ENCODE data around the gene KRTAP3-1.

The KRTAP3-1 gene

DNA sequence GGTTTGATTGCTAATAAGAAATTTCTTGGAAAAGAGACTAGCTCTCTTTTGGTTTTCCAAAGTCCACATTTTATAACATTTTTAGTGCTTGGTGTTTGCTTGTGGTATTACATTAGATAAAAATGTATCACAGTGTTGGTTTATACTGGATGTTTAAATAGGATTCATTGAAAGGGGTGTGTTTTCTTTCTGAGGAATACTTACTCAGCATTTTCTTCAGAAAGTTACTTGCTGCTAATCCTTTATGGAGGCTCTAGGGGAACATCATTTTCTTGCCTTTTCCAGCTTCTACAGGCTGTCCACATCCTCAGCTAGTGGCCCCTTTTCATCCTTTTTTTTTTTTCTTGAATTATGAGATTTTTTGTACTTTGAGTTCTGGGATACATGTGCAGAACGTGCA is 41.3 kb downstream of the KRTAP3-1 start:
- no peaks in the 10 kb centered on the region for H3K4me1 ChIP-seq (ENCODE audit: insufficient read depth, low read length)
- no peaks in the 10 kb centered on the region for H3K36me3 ChIP-seq (ENCODE audit: insufficient read depth, low read depth, low read length)
- H3K9me3 ChIP-seq (ENCODE audit: insufficient read depth, low read depth, low read length): no peaks in the 10 kb centered on the region
- H3K4me3 ChIP-seq (ENCODE audit: low read length): no peak overlapping the region
- no peak overlapping the region for H3K9ac ChIP-seq (ENCODE audit: low read depth, low read length)
- no peaks in the 10 kb centered on the region for H3K27me3 ChIP-seq (ENCODE audit: insufficient read depth, low read length)
- H3K27ac ChIP-seq (ENCODE audit: low read length): no peak overlapping the region

DNA sequence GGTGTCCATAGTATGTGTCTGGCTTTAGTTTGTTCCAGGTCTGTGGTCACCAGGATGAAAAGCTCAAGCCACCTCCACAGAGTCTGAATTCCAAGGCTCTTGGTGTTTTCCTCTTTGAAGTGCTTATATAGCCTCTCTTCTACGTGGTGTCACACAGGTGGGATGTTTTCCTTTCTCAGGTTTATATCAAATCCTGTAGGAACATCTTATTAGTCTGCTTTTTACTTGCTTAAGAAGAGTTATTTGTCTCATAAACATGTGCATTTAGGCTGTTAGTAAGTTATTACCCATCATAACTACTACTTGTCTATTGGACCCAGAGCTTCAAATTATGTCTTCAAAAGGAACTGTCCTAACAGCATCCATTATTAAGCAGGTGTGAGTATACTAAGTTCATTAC is 42.1 kb downstream of the KRTAP3-1 start, which contains the start of gene KRT39:
KRT39 (minus strand) TSS at position 101 of the 400 bp plus-strand sequence; CDS start at position 9, 92 bp downstream.
- no peaks in the 10 kb centered on the region for H3K4me1 ChIP-seq (ENCODE audit: insufficient read depth, low read length)
- no peaks in the 10 kb centered on the region for H3K9me3 ChIP-seq (ENCODE audit: insufficient read depth, low read depth, low read length)
- H3K36me3 ChIP-seq (ENCODE audit: insufficient read depth, low read depth, low read length): no peaks in the 10 kb centered on the region
- H3K4me3 ChIP-seq (ENCODE audit: low read length): no peak within 1 kb of the TSS
- no peaks in the 10 kb centered on the region for H3K27me3 ChIP-seq (ENCODE audit: insufficient read depth, low read length)
- no peak within 1 kb of the TSS for H3K27ac ChIP-seq (ENCODE audit: low read length)
- H3K9ac ChIP-seq (ENCODE audit: low read depth, low read length): no peak within 1 kb of the TSS

DNA sequence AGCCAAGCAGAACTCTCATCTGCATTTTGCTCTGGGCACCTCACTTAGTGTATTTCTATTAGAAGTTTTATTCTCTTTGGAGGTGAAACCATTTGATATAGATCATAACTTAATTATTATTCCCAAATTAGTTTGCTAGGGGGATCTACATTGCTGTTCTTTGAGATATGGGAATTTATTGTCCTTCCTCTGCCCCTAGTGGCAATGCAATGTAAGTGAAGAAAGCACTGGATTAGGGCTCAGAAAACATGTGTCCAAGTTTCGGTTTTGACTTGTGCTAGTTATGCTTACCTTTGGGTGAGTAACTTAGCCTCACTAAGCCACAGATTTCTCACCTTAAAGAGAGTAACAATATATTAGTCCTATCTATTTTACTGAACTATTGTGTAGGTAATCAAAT is 45.1 kb downstream of the KRTAP3-1 start:
- Histone ChIP-seq H3K27me3 (ENCODE audit: insufficient read depth, low read length) (no peaks in the 10 kb centered on the region), H3K9me3 (ENCODE audit: insufficient read depth, low read depth, low read length) (no peaks in the 10 kb centered on the region), H3K4me1 (ENCODE audit: insufficient read depth, low read length) (no peaks in the 10 kb centered on the region), H3K27ac (ENCODE audit: low read length) (no peak overlapping the region), H3K4me3 (ENCODE audit: low read length) (no peak overlapping the region), H3K36me3 (ENCODE audit: insufficient read depth, low read depth, low read length) (no peaks in the 10 kb centered on the region), H3K9ac (ENCODE audit: low read depth, low read length) (no peak overlapping the region)

DNA sequence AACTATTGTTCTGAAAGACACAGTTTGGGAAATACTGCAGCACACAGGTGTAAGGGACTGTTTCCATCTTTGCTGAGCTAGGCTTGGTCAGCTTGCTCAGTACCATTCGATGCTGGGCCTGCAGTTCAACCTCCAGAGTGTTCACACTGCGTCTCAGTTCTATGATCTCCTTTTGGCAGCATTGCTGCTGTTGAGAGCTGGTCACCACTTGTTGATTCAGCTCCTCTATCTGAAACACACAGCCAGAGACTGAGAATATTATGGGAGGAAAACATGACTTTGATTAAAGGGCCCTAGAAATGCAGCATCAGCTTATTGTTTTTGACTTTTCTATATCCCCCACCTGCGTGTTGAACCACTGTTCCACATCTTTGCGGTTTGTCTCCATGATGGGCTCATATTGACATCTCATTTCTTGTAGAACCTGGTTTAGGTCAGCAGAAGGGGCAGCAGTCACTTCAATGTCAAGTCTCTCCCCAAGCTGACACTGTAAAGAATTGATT is 46.8 kb downstream of the KRTAP3-1 start:
- Histone ChIP-seq H3K9me3 (ENCODE audit: insufficient read depth, low read depth, low read length) (no peaks in the 10 kb centered on the region), H3K27ac (ENCODE audit: low read length) (no peak overlapping the region), H3K36me3 (ENCODE audit: insufficient read depth, low read depth, low read length) (no peaks in the 10 kb centered on the region), H3K27me3 (ENCODE audit: insufficient read depth, low read length) (no peaks in the 10 kb centered on the region), H3K9ac (ENCODE audit: low read depth, low read length) (no peak overlapping the region), H3K4me3 (ENCODE audit: low read length) (no peak overlapping the region), H3K4me1 (ENCODE audit: insufficient read depth, low read length) (peaks cover 10% of the 10 kb centered on the region)

DNA sequence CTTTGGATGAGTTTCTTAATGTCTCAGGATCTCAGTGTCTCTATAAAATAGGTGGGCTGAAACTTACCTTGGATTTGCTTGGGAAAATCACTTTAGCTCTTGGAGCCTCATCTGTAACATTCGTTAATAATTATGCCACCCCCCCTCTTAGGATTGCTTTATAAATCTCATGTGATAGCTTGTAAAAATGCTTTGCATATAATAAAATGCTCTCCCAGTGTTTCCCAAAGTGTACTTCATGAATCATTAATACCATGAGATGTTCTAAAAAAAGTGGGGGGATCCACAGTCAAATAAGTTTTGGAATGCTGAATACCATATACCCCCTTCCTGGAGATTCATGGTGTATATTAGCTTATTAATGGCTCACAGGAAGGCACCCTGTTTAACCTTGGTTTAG is 47.3 kb downstream of the KRTAP3-1 start:
- Histone ChIP-seq H3K9ac (ENCODE audit: low read depth, low read length) (no peak overlapping the region), H3K4me1 (ENCODE audit: insufficient read depth, low read length) (peaks cover 14% of the 10 kb centered on the region), H3K4me3 (ENCODE audit: low read length) (no peak overlapping the region), H3K27ac (ENCODE audit: low read length) (no peak overlapping the region), H3K36me3 (ENCODE audit: insufficient read depth, low read depth, low read length) (no peaks in the 10 kb centered on the region), H3K27me3 (ENCODE audit: insufficient read depth, low read length) (no peaks in the 10 kb centered on the region), H3K9me3 (ENCODE audit: insufficient read depth, low read depth, low read length) (no peaks in the 10 kb centered on the region)

DNA sequence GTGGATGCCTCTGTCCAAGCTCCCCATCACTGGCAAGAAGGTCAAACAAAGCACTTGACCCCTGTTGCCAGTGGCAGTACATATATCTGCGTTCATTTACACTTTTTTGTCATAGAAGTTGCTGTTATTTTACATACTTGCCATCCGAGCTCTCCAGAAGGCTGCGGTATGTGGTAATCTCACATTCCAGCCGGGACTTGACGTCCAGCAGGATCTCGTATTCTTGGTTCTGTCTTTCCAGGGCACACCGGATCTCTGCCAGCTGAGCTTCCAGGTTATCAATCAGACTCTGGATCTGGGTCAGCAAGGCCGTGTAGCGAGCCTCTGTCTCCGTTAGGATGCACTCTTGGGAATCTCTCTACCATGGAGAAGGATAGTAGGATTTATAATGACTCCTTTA is 48.8 kb downstream of the KRTAP3-1 start:
- Histone ChIP-seq H3K27ac (ENCODE audit: low read length) (no peak overlapping the region), H3K9me3 (ENCODE audit: insufficient read depth, low read depth, low read length) (no peaks in the 10 kb centered on the region), H3K4me1 (ENCODE audit: insufficient read depth, low read length) (peaks cover 15% of the 10 kb centered on the region), H3K36me3 (ENCODE audit: insufficient read depth, low read depth, low read length) (no peaks in the 10 kb centered on the region), H3K4me3 (ENCODE audit: low read length) (no peak overlapping the region), H3K27me3 (ENCODE audit: insufficient read depth, low read length) (no peaks in the 10 kb centered on the region), H3K9ac (ENCODE audit: low read depth, low read length) (no peak overlapping the region)

Measured in iPS-20b (cell line).